NCI-H226 (cell line): ENCODE results near the gene PRKN.

Experiments used
- DNase-seq: peaks from one replicate; pipeline ENCODE4 v3.0.0-alpha.2; 2015

PRKN gene

GRCh38 chr6:162092816-162093502, 634.6 kb downstream of the PRKN start:
- DNase-seq = no peak

- DNase-seq = no peak
These were observed 636.8 kb downstream of the PRKN start for GRCh38 chr6:162090734-162091133.

GRCh38 chr6:162088091-162088490, 639.5 kb downstream of the PRKN start:
- no peak for DNase-seq

GRCh38 chr6:162085561-162085960, 642.0 kb downstream of the PRKN start:
- no peak for DNase-seq

- no peak for DNase-seq
These were observed 645.0 kb downstream of the PRKN start for GRCh38 chr6:162082520-162082919.

GRCh38 chr6:162078667-162079066, 648.9 kb downstream of the PRKN start:
- DNase-seq = no peak

GRCh38 chr6:162078126-162078525, 649.4 kb downstream of the PRKN start:
- DNase-seq = no peak

GRCh38 chr6:162076816-162077215, 650.8 kb downstream of the PRKN start:
- DNase-seq = no peak

GRCh38 chr6:162074641-162075275, 652.8 kb downstream of the PRKN start:
- DNase-seq = no peak

GRCh38 chr6:162070639-162071038, 656.9 kb downstream of the PRKN start:
- no peak for DNase-seq

- DNase-seq = no peak
These were observed 657.6 kb downstream of the PRKN start for GRCh38 chr6:162069995-162070394.

GRCh38 chr6:162068340-162068739, 659.2 kb downstream of the PRKN start:
- no peak for DNase-seq

- DNase-seq = no peak
These were observed 663.9 kb downstream of the PRKN start for GRCh38 chr6:162063666-162064065.

- no peak for DNase-seq
These were observed 669.2 kb downstream of the PRKN start for GRCh38 chr6:162058281-162058875.

- no peak for DNase-seq
These were observed 670.8 kb downstream of the PRKN start for GRCh38 chr6:162056745-162057144.

- no peak for DNase-seq
These were observed 671.5 kb downstream of the PRKN start for GRCh38 chr6:162056061-162056460.

- DNase-seq = no peak
These were observed 672.2 kb downstream of the PRKN start for GRCh38 chr6:162055365-162055764.

GRCh38 chr6:162053084-162053483, 674.5 kb downstream of the PRKN start:
- DNase-seq = no peak

- no peak for DNase-seq
These were observed 677.0 kb downstream of the PRKN start for GRCh38 chr6:162050579-162050978.

GRCh38 chr6:162046324-162046723, 681.2 kb downstream of the PRKN start:
- DNase-seq = no peak

GRCh38 chr6:162032620-162033019, 694.9 kb downstream of the PRKN start:
- no peak for DNase-seq

GRCh38 chr6:162029873-162030576, 697.5 kb downstream of the PRKN start:
- DNase-seq = no peak

GRCh38 chr6:162026843-162027242, 700.7 kb downstream of the PRKN start:
- DNase-seq = no peak

- DNase-seq = no peak
These were observed 701.5 kb downstream of the PRKN start for GRCh38 chr6:162026031-162026430.
